ENCODE results near the gene DNAH17. TPM values are rescaled to one million over a fixed set of nuclear protein-coding genes. Genes with fewer than 3 reads are reported as not detected.

The DNAH17 gene
- total RNA-seq, 1 experiment from 2014 or later = 0.02 TPM

- DNase-seq (ENCODE audit: low spot score) = no peak
These were observed 161.1 kb downstream of the DNAH17 start for GRCh38 chr17:78415821-78416711.

- no peak for DNase-seq (ENCODE audit: low spot score)
These were observed 162.7 kb downstream of the DNAH17 start for GRCh38 chr17:78414178-78415162.

GRCh38 chr17:78412403-78412802 lies 164.8 kb downstream of the DNAH17 start:
- no peak for DNase-seq (ENCODE audit: low spot score)

GRCh38 chr17:78411241-78411857 lies 165.8 kb downstream of the DNAH17 start:
- DNase-seq (ENCODE audit: low spot score) = no peak

GRCh38 chr17:78409191-78409928 lies 167.8 kb downstream of the DNAH17 start:
- DNase-seq (ENCODE audit: low spot score) = no peak

GRCh38 chr17:78408476-78409050 lies 168.6 kb downstream of the DNAH17 start:
- DNase-seq (ENCODE audit: low spot score) = no peak

- no peak for DNase-seq (ENCODE audit: low spot score)
These were observed 169.7 kb downstream of the DNAH17 start for GRCh38 chr17:78407387-78408000.

GRCh38 chr17:78406920-78407319 lies 170.3 kb downstream of the DNAH17 start:
- DNase-seq (ENCODE audit: low spot score) = no peak

GRCh38 chr17:78406396-78406795 lies 170.8 kb downstream of the DNAH17 start:
- no peak for DNase-seq (ENCODE audit: low spot score)

- no peak for DNase-seq (ENCODE audit: low spot score)
These were observed 173.4 kb downstream of the DNAH17 start for GRCh38 chr17:78403822-78404221.

GRCh38 chr17:78401891-78402290 lies 175.3 kb downstream of the DNAH17 start:
- DNase-seq (ENCODE audit: low spot score) = no peak

- DNase-seq (ENCODE audit: low spot score) = no peak
These were observed 175.9 kb downstream of the DNAH17 start for GRCh38 chr17:78401246-78401645.

GRCh38 chr17:78400581-78401240 lies 176.5 kb downstream of the DNAH17 start:
- DNase-seq (ENCODE audit: low spot score) = no peak

GRCh38 chr17:78399693-78400144 lies 177.5 kb downstream of the DNAH17 start:
- DNase-seq (ENCODE audit: low spot score) = no peak

GRCh38 chr17:78399028-78399692 lies 178.0 kb downstream of the DNAH17 start:
- DNase-seq (ENCODE audit: low spot score) = no peak

- no peak for DNase-seq (ENCODE audit: low spot score)
These were observed 178.8 kb downstream of the DNAH17 start for GRCh38 chr17:78398390-78398789.

- no peak for DNase-seq (ENCODE audit: low spot score)
These were observed 179.5 kb downstream of the DNAH17 start for GRCh38 chr17:78397681-78398101.

GRCh38 chr17:78396441-78397337 lies 180.5 kb downstream of the DNAH17 start:
- no peak for DNase-seq (ENCODE audit: low spot score)
